Stimulated activated CD4-positive, alpha-beta T cell treated with anti-CD3 and anti-CD28 coated beads, Interleukin-2, amount 100 ng/mL, for 4 hours (primary cell): ENCODE results near the gene TARS2.

ENCODE experiments used
- DNase-seq: peaks from one replicate; pipeline ENCODE4 v3.0.0-alpha.2; 2020; ENCODE audit warnings: low read depth

TARS2 gene

DNA sequence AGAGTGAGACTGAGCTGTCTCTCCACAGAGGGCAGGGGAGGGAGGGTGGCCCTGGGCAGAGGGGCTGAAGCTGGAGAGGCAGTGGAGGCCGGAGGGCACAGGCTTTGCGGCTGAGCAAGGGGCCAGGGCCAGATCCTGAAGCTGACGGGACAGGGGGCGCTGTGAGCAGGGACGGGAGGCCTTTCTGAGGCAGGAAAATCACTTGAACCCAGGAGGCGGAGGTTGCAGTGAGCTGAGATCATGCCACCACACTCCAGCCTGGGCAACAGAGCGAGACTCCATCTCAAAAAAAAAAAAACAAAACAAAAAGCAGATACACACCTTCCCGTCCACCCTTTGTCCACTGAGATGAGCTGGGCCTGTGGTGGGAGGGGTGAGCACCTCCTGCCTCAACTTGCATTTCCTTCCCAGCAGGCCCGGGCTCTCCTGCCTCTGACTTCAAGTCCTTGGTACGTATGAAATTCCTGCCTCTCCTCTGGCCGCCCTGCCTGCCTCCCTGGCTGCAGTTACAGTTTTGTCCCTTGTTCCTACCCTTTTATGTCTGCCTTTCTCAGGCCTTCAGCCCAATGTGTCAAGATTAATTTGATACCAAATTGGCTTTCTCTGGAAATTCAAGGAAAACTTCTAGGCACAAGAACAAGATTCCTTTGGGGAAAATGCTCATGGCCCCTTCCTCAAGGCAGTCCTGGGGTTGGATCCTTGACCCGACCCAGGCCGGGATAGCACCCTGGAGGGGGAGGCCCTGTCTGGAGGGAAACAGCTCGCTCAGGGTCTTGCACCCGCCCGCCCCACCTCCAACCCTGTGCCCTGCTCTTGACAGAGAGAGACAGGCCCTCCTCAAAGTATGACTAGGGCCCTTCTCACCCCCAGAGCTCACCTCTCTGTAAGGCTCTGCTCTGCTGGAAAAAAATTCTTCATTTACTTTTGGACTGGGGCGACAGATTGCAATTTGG lies 50.8 kb downstream of the TARS2 start:
- DNase-seq: no peak

DNA sequence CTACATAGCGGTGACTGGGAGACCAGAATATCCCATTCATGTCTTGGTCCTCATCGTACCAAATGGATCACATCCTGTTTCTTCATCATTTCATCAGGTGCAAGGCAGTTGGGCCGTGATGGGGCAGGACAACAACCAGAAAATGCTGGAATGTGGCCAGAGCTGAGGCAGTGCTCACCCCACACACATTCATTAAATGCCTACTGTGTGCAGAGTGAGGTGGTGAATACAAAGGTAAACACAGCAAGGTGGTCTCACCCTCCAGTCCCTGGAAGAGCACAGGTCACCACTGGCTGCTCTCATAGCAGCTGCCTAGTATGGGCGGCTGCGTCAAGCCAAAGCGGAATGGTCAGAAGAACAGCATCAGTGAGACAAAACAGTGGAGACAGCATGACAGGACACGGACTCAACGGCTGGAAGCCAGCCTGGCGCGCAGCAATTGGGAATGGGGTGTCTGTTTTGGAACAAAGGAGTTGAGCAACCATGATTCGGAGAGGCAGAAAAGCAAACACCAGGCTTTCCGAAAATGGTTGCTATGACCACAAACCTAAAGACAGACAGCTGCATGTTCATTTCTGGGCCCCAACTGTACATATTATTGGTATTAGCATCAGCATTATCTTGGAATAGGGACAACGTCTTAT lies 56.4 kb downstream of the TARS2 start:
- DNase-seq: no peak

DNA sequence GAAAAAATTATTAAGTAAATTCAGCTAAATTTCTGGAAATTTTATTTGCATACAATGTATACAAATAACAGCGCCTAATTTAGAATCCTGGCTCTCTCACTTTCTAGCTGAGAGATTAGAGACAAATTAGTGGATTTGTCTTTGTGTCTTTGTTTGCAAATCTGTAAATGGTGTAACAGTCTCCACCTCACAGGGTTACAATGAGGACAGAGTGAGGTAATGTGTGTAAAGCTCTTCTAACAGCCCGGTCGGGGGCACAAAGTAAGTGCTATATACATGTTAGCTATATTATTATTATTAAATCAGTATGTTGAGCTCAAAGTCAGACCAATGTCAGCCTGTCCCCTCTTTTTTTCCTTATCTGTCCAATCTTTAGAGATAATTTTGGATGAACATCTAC lies 57.0 kb downstream of the TARS2 start:
- DNase-seq: no peak

DNA sequence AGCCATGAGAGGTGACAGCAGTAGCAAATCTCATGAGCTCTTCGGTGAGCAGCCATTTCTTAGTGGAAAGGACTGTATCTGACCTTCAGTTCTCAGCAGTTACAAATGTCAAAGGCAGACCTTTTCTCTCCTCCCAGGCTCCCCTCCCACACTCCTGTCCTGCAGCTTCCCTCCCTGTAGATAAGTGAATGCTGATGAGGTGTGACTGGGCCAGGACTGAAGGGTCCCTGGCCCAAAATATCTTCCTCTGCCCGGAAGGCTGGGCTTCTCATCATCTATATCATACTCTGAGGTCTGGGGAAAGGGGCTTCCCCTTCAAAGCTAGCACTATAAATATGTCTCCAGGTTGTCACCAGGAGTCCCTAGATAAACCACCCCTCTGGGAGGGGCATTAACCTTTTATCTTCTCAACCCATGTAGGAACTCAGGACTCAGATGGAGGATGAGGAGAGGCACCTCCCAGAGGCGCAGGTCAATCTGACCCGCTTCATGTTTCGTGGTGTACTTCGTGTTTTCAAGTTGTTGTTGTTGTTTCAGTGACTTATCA lies 58.3 kb downstream of the TARS2 start:
- no peak for DNase-seq

DNA sequence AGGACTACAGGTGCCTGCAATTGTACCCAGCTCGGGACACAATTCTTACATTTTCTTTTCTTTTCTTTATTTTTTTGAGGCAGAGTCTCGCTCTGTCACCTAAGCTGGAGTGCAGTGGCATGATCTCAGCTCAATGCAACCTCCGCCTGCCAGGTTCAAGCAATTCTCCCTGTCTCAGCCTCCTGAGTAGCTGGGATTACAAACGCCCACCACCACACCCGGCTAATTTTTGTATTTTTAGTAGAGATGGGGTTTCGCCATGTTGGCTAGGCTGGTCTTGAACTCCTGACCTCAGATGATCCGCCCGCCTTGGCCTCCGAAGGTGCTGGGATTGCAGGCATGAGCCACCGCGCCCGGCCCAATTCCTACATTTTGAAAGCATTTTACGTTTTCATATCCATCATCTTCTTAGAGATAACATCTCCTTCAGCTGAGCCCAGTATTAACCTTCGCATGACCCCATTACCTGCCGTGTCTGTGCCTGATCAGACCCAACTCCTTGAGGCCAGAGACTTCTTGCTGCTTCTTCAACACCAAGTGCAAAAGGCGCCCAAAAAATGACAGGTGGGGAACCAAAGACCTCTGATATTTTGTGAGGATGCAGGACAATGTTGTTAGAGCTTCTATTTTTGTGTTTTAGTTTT lies 59.2 kb downstream of the TARS2 start:
- DNase-seq: no peak

DNA sequence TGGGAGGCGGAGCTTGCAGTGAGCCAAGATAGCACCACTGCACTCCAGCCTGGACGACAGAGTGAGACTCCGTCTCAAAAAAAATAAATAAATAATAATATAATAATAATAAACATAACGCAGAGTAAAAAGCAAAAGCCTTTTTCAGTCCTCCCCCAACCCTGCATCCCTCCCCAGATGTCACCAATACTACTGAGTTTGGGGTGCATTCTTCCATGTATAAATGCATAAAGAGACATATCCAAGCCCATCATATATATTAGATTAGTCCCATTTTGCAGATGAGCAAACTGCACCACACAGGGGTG lies 61.1 kb downstream of the TARS2 start:
- no peak for DNase-seq

DNA sequence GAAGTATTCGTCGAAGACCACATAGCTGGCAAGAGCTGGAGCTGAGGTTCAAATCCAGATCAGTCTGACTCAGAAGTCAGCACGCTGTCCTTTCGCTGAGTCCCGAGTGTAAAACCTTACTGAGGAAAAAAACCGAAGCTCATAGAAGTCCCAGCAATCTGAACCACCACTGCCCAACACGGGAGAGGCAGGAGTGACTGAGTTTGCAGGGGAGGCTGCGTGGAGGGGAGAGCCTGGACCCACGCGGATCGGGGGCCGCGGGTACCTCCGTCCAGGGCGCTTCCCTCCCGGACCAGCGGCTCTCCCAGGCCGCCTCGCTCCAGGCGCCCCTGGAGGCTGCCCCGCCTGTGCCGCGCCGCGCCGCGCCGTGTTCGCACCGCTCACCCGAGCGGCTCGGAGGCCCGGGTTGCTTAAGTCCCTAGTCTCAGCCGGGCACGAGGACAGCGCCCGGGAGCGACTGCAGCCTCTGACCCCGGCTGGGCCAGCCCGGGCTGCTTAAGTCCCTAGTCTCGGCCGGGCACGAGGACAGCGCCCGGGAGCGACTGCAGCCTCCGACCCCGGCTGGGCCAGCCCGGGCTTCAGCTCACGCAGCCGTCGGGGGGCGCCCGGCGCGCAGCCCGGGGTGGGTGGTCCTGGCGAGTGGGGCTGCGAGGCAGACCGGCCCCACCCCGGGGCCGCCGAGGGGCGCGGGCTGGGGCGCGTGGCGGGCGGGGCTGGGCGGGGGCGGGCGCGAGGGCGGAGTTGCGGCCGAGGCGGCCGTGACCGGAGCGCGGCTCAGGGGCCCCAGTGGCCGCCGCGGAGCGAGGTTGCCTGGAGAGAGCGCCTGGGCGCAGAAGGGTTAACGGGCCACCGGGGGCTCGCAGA lies 61.6 kb downstream of the TARS2 start, which contains the start of gene ADAMTSL4:
Gene ADAMTSL4 (plus strand): TSS at position 777 of the 864 bp plus-strand sequence. CDS start 2,881 bp downstream, outside the sequence.
- DNase-seq: no peak

DNA sequence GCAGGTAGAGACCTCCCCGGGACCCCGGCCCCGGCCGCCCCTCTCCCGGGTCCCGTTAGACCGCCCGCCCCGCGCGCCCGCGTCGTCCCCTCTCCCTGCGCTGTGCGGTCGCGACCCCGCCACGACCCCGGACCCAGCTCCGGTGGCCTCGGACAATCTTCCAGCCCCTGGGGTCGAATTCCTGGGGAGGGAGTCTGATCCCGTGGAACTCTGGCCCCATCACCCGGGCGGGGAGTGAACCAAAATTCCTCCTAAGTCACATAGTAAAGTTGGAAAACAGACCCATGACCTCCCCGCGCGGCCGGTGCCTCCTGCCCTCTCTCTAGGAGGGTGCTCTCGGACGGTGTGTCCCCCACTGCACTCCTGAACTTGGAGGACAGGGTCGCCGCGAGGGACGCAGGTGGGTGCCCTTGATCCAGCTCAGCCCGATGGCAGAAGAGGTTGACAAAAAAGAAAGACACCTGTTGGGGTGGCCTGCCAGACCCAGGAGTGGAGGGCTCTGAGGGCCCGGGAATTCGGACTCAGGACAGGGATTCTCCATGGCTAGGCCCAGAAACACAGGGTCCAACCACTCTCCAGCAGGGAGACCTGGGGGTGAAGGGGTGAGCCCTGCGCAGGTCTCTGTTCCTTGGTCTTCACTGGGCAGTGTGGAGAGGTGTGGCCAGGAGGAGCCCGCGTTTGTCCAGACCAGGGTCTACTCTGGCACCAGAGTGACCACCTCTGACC lies 62.4 kb downstream of the TARS2 start:
- no peak for DNase-seq

DNA sequence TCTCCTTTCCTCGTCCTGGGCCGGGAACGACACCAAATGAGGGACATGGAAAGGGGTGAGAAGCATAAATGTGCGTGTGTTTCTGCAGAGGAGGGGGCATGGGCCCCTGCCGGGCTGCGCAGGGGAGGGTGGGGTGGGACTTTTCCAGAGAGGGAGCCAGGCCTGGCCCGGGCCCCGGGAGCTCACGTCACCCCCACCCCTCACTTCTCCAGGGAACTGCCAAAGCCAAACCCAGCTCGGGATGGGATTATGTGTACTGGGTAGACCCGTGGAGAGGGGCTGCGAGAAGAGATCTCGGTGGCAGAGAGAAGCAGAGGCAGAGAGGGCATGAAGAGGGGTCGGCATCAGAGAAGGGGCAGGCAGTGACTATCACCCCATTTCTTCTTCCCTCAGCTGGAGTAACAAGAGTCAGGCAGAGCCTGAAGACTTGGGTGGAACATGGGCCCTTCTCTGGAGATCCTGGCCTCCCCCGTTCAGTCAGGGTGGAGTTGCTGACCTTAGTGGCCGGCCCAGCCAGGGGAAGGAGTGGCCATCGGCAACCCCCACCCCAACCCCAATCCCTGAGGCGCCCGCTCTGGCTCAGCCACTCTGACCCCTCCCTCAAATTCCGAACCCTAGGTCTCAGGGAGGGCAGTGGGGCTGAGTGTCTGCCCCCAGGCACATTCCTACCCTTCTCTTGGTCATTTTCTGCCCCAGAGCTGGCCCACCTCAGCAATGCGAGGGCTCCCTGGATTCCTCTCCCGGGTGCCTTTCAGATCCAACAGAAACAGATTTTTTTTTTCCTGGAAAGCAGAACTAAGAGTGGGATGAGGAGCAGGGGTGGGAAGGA lies 63.2 kb downstream of the TARS2 start:
- DNase-seq: no peak

DNA sequence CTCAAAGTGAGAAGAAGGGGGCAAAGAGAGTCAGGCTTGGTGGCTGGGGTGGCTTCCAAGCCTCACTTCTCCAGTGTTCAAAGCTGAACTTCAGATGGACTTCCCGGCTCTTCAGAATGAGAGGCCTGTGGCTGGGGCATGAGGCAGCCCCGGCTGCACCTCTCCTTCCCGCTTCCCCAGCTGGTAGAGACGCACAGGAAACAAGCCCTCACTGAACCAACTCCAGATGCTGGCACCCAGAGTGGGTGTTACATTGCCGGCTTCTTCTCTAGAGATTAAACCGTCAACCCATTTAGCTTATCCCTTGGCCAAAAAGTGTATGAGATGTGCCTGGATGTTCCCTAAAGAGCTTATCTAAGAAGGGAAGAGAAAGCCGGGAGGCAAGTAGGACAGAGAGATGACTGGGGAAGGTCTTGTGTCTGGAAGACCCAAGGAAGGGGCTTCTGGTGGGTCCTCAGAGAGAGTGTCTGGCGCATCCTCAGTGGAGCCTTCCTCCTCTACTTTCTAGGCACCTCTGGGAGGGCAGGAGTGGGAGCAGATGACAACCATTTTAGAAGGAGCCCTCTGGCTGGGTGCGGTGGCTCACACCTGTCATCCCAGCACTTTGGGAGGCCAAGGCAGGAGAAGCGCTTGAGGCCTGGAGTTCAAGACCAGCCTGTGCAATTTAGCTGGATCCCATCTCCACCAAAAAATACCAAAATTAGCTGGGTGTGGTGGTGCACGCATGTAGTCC lies 64.0 kb downstream of the TARS2 start:
- DNase-seq: no peak

DNA sequence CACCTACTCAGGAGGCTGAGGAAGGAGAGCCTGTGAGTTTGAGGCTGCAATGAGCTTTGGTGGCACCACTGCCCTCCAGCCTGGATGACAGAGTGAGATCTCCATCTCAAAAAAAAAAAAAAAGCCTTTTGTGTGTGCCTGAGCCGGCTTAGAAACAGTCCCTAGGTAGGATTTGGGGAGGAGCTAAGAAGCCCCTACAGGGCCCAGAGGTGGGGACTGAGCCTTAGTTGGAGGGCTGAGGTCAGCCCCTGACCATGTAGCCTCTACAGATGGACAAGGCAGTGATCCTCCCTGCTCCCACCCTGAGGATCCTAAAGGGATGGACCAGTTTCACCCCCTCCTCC lies 64.5 kb downstream of the TARS2 start:
- DNase-seq: no peak

DNA sequence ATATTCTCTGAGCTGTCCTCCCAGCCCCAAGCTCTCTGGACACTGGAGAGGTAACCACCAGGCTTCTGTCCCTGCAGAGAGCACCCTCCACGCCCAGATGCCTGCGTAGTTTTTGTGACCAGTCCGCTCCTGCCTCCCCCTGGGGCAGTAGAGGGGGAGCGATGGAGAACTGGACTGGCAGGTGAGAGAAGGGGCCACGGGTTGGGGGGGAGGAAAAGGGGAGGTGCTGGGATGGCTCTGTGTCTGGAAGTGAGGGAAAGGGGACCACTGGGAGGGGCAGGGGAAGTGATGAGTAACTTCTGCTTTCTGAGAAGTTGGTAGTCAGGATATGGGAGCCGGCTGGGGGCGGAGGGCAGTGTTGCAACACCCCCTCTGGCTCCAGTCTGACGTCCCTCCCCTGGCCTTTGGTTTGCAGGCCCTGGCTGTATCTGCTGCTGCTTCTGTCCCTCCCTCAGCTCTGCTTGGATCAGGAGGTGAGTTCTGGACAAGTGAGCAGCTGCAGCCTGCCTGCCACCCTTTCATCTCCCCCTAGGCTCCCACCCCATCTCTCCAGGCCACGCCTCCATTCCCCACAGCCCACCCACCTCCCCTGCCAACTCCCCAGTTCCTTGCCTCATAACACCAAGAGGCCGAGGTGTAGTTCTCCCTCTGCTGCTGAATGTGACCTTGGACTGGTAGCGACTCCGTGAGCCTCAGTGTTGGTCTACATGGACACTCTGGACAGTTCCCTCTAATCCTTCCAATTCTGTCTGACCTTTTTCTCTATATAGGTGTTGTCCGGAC lies 65.1 kb downstream of the TARS2 start:
- DNase-seq: no peak

DNA sequence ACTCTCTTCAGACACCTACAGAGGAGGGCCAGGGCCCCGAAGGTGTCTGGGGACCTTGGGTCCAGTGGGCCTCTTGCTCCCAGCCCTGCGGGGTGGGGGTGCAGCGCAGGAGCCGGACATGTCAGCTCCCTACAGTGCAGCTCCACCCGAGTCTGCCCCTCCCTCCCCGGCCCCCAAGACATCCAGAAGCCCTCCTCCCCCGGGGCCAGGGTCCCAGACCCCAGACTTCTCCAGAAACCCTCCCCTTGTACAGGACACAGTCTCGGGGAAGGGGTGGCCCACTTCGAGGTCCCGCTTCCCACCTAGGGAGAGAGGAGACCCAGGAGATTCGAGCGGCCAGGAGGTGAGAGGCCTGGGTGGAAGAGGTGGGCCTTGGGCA lies 65.7 kb downstream of the TARS2 start:
- no peak for DNase-seq

DNA sequence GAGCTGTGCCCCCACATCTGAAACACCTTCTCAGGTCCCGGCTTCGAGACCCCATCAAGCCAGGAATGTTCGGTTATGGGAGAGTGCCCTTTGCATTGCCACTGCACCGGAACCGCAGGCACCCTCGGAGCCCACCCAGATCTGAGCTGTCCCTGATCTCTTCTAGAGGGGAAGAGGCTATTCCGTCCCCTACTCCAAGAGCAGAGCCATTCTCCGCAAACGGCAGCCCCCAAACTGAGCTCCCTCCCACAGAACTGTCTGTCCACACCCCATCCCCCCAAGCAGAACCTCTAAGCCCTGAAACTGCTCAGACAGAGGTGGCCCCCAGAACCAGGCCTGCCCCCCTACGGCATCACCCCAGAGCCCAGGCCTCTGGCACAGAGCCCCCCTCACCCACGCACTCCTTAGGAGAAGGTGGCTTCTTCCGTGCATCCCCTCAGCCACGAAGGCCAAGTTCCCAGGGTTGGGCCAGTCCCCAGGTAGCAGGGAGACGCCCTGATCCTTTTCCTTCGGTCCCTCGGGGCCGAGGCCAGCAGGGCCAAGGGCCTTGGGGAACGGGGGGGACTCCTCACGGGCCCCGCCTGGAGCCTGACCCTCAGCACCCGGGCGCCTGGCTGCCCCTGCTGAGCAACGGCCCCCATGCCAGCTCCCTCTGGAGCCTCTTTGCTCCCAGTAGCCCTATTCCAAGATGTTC lies 66.3 kb downstream of the TARS2 start:
- no peak for DNase-seq

DNA sequence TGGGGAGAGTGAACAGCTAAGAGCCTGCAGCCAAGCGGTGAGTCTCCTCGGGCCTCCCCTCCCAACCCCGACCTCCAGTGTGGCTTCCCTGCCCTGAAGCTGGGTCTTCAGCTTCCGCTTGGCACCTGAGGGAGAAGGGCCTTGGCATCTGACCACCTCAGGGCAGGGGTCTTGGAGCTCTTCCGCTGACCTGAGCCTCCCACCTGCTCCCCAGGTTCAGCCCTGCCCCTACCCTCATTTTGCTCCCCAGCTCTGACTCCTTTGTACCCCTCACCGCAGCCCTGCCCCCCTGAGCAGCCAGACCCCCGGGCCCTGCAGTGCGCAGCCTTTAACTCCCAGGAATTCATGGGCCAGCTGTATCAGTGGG lies 66.8 kb downstream of the TARS2 start:
- DNase-seq: no peak

DNA sequence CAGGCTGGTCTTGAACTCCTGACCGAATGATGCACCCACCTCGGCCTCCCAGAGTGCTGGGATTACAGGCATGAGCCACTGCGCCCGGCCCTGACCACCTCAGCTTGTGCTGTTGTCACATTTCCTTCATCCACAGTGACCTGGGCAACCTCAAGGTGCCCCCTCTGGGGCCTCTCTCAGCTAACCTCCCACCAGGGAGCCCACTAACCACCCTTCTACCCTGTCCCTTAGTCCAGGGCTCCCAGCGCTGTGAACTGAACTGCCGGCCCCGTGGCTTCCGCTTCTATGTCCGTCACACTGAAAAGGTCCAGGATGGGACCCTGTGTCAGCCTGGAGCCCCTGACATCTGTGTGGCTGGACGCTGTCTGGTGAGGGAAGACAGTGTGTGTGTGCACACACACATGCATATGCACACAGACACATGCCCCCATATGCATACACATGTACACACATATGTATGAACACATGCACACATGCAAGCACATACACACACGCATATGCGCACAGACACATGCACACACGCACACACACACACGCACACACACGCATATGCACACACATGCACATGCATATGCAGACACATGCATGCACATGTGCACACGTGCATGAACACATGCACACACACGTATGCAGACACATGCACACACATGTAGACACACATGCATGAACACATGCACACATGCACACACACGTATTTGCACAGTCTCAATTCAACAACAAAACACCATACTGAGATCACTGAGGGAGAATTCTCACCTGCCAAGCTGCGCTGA lies 68.2 kb downstream of the TARS2 start:
- no peak for DNase-seq
